ENCODE data around the gene SWSAP1. TPM values are rescaled to one million over a fixed set of nuclear protein-coding genes. Genes with fewer than 3 reads are reported as not detected.
"Not testable (repeated sequence)": the region's sequence is repeated elsewhere in the genome, so short reads cannot be mapped to it uniquely, and the experiment has no call there.

Gene SWSAP1, protein sequence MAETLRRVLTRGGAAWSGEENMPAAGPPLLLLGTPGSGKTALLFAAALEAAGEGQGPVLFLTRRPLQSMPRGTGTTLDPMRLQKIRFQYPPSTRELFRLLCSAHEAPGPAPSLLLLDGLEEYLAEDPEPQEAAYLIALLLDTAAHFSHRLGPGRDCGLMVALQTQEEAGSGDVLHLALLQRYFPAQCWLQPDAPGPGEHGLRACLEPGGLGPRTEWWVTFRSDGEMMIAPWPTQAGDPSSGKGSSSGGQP
- total RNA-seq: 1 to 10 TPM; 2.1 to 2.2 TPM
- 7.0 TPM for polyA plus RNA-seq

DNA sequence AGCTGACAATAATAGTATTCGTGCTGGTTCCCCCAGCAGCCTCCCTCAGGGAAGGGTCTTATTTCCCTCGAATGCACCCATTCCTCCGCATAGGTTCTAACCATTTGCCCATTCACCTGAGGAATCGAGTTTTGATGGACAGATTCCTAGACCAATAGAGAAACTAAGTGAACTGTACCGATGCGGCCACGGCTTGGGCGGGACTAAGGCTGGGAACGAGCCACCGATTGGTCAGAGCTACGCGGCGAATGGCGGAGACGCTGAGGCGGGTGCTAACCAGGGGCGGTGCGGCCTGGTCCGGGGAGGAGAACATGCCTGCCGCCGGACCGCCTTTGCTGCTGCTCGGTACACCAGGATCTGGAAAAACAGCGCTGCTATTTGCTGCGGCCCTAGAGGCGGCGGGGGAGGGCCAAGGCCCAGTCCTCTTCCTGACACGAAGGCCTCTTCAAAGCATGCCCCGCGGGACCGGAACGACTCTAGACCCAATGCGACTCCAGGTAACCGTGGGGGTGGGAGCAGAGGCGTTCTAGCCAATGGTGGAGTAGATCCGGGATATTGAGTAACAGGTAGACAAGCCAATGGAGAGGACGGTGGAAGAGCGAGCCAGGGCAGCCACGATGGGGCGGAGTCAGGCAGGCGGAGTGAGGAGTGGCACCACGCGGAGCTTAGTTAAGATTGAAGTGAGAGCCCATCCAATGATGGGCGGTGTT, at the start of gene SWSAP1:
TSS of gene SWSAP1 (plus strand) at position 234 of the 710 bp plus-strand sequence. CDS start at position 249, 15 bp downstream.
- H3K4me3 ChIP-seq (ENCODE audit: low read length): peak within 1 kb of the TSS; percentile 57

DNA sequence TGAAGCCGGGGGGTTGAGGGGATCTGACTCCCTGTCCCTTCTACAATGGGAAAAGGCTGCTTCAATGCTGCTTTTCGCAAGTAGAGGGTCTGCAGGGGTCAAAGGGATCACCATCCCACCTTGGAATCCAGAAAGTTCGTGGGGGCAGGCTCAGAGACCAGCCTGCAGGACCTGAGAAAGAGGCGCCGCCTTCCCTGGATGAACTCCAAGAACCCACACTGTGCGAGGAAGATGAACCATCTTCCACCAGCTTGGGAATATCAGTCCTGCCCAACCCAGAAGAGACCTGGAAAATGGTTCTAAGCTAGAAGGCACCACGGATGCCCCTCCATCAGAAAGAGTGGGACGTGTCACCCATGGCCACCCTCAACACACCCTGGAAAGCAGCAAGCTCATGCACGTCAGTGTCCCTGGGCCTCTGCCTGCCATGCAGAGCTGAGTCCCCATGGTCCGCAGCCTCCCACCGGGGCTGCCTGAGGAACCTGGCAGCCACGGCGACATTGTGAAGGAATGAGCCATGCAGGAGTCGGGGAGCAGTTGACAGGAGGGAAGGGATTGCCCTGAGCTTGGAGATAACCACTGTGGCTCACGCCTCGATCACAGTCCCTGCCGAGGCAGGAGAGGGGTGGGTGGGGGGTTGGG, 49.6 kb upstream of the SWSAP1 start:
- Histone ChIP-seq H3K9me3 (ENCODE audit: low read length) (no peaks in the 10 kb centered on the region), H3K4me3 (ENCODE audit: low read length) (no peak overlapping the region), H3K36me3 (ENCODE audit: insufficient read depth, low read length) (no peaks in the 10 kb centered on the region), H3K27ac (ENCODE audit: low read depth, low read length) (no peak overlapping the region), H3K27me3 (ENCODE audit: insufficient read depth, low read length, poor library complexity, severe bottlenecking) (no peaks in the 10 kb centered on the region), H3K4me1 (ENCODE audit: insufficient read depth, low read length) (peaks cover 6% of the 10 kb centered on the region)
- no peak for DNase-seq
- ChIA-PET CTCF (no interaction called here), POLR2A (interaction anchor here (0.5 to 1.2 kb wide), 2 partner anchors 50 to 217 kb away, joined by 3 read pairs; partner anchors contain the start of gene SWSAP1)
- H3K36me3 Mint-ChIP-seq: peaks cover 0 to 14% (median 1%) of the 10 kb centered on the region in 3 donors
- peaks cover 12 to 17% (median 13%) of the 10 kb centered on the region in 3 donors for H3K4me1 Mint-ChIP-seq
- H3K27me3 Mint-ChIP-seq: peaks cover 0 to 1% of the 10 kb centered on the region in 2 donors
- no peak overlapping the region for H3K4me3 Mint-ChIP-seq
- H3K9me3 Mint-ChIP-seq: no peaks in the 10 kb centered on the region
- H3K27ac Mint-ChIP-seq: peak overlapping the region in 6 of 8 donors; percentile 63 to 95 (median 86)

More for the DNA sequence above, at the start of gene SWSAP1:
- Histone ChIP-seq H3K4me1 (ENCODE audit: insufficient read depth, low read length) (peaks cover 33% of the 10 kb centered on the region), H3K36me3 (ENCODE audit: insufficient read depth, low read length) (no peaks in the 10 kb centered on the region), H3K9me3 (ENCODE audit: low read length) (no peaks in the 10 kb centered on the region), H3K27me3 (ENCODE audit: insufficient read depth, low read length, poor library complexity, severe bottlenecking) (no peaks in the 10 kb centered on the region), H3K27ac (ENCODE audit: low read depth, low read length) (peak within 1 kb of the TSS; percentile 88)
- Mint-ChIP-seq H3K4me3 (peak within 1 kb of the TSS in 1 of 7 donors; percentile 37), H3K36me3 (peaks cover 8 to 19% (median 11%) of the 10 kb centered on the region in 3 donors), H3K27ac (peak within 1 kb of the TSS in 1 of 8 donors; percentile 70), H3K27me3 (no peaks in the 10 kb centered on the region), H3K9me3 (no peaks in the 10 kb centered on the region), H3K4me1 (peaks cover 13 to 21% (median 15%) of the 10 kb centered on the region in 3 donors)
- DNase-seq: peak; percentile 94 to 99 (median 98)
- CTCF ChIA-PET: interaction anchor here (0.6 to 3.6 kb wide), 10 partner anchors 9 to 286 kb away, joined by 3 to 22 read pairs (median 4); partner anchors contain the start of genes CCDC159, EPOR, ODAD3 and PRKCSH
- POLR2A ChIA-PET: interaction anchor here (0.7 to 2.1 kb wide), 12 partner anchors 8 to 413 kb away, joined by 3 to 24 read pairs (median 4); partner anchors contain the start of genes CCDC159, ECSIT, ELOF1 and EPOR

DNA sequence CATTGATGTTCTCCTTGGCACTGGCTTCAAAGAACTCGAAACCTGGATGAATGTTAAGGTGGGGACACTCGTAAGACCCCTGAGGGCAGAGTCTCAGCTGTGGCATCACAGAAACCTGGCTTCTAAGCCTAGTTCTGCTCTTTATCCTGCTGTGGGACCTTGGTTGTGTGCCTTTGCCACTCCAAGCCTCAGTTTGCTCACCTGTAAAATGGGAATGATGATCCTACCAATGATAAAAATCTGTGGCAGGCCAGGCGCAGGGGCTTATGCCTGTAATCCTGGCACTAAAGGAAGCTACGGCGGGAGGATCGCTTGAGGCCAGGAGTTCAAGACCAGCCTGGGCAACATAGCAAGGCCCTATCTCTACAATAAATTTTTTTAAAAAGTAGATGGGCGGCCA, 48.9 kb upstream of the SWSAP1 start:
- Mint-ChIP-seq H3K27ac (peak overlapping the region in 1 of 8 donors; percentile 47), H3K27me3 (peaks cover 0 to 1% of the 10 kb centered on the region in 2 donors), H3K4me1 (peaks cover 12 to 17% (median 13%) of the 10 kb centered on the region in 3 donors), H3K4me3 (no peak overlapping the region), H3K36me3 (peaks cover 0 to 19% (median 2%) of the 10 kb centered on the region in 3 donors), H3K9me3 (no peaks in the 10 kb centered on the region)
- ChIA-PET CTCF (no interaction called here), POLR2A (no interaction called here)
- no peak overlapping the region for H3K4me3 ChIP-seq (ENCODE audit: low read length)
- no peaks in the 10 kb centered on the region for H3K27me3 ChIP-seq (ENCODE audit: insufficient read depth, low read length, poor library complexity, severe bottlenecking)
- no peak for DNase-seq
- no peaks in the 10 kb centered on the region for H3K9me3 ChIP-seq (ENCODE audit: low read length)
- H3K36me3 ChIP-seq (ENCODE audit: insufficient read depth, low read length): no peaks in the 10 kb centered on the region
- peaks cover 6% of the 10 kb centered on the region for H3K4me1 ChIP-seq (ENCODE audit: insufficient read depth, low read length)
- no peak overlapping the region for H3K27ac ChIP-seq (ENCODE audit: low read depth, low read length)

DNA sequence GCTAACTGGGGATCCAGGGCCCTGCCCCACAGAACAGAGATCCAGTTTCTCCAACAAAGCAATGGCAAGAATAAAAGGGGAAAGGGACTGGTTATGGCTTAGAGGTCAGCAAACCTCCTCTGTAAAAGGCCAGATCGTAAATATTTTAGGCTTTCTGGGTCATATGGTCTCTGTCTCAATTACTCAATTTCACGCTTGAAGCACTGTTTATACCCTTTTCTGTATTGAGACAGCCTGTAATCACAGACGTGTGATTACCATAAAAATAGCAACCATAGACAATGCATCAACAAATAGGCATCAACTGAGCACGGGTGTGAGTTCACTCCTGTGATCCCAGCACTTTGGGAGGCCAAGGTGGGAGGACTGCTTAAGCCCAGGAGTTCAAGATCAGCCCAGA, 44.3 kb upstream of the SWSAP1 start:
- Histone ChIP-seq H3K4me3 (ENCODE audit: low read length) (no peak overlapping the region), H3K9me3 (ENCODE audit: low read length) (no peaks in the 10 kb centered on the region), H3K36me3 (ENCODE audit: insufficient read depth, low read length) (peaks cover 2% of the 10 kb centered on the region), H3K27ac (ENCODE audit: low read depth, low read length) (no peak overlapping the region), H3K27me3 (ENCODE audit: insufficient read depth, low read length, poor library complexity, severe bottlenecking) (no peaks in the 10 kb centered on the region), H3K4me1 (ENCODE audit: insufficient read depth, low read length) (no peaks in the 10 kb centered on the region)
- H3K36me3 Mint-ChIP-seq: peaks cover 8 to 36% (median 11%) of the 10 kb centered on the region in 3 donors
- no peak overlapping the region for H3K27ac Mint-ChIP-seq
- no peak for DNase-seq
- POLR2A ChIA-PET: no interaction called here
- H3K4me1 Mint-ChIP-seq: no peaks in the 10 kb centered on the region
- CTCF ChIA-PET: no interaction called here
- H3K27me3 Mint-ChIP-seq: peaks cover 0 to 1% of the 10 kb centered on the region in 2 donors
- H3K9me3 Mint-ChIP-seq: no peaks in the 10 kb centered on the region
- no peak overlapping the region for H3K4me3 Mint-ChIP-seq

DNA sequence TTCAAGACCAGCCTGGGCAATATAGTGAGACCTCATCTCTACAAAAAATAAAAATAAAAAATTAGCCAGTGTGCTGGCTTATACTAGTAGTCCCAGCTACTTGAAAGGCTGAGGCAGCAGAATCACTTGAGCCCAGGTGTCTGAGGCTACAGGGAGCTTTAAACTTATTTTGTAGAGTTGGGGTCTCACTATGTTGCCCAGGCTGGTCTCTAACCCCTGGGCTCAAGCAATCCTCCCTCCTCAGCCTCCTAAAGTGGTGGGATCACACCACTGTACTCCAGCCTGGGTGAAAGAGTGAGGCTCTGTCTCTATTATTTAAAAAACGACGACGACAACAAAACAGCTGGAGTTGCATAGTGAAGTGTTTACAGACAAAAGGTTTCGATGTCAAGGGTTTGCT, 43.0 kb upstream of the SWSAP1 start:
- H3K9me3 ChIP-seq (ENCODE audit: low read length): no peaks in the 10 kb centered on the region
- no peak overlapping the region for H3K4me3 Mint-ChIP-seq
- H3K27ac ChIP-seq (ENCODE audit: low read depth, low read length): no peak overlapping the region
- ChIA-PET POLR2A (no interaction called here), CTCF (no interaction called here)
- no peak overlapping the region for H3K4me3 ChIP-seq (ENCODE audit: low read length)
- DNase-seq: no peak
- no peaks in the 10 kb centered on the region for H3K4me1 Mint-ChIP-seq
- no peaks in the 10 kb centered on the region for H3K4me1 ChIP-seq (ENCODE audit: insufficient read depth, low read length)
- H3K27ac Mint-ChIP-seq: peak overlapping the region in 1 of 8 donors; percentile 78
- H3K27me3 Mint-ChIP-seq: peaks cover 0 to 1% of the 10 kb centered on the region in 2 donors
- H3K9me3 Mint-ChIP-seq: no peaks in the 10 kb centered on the region
- H3K36me3 Mint-ChIP-seq: peaks cover 12 to 47% (median 21%) of the 10 kb centered on the region in 3 donors
- H3K36me3 ChIP-seq (ENCODE audit: insufficient read depth, low read length): peaks cover 5% of the 10 kb centered on the region
- no peaks in the 10 kb centered on the region for H3K27me3 ChIP-seq (ENCODE audit: insufficient read depth, low read length, poor library complexity, severe bottlenecking)

DNA sequence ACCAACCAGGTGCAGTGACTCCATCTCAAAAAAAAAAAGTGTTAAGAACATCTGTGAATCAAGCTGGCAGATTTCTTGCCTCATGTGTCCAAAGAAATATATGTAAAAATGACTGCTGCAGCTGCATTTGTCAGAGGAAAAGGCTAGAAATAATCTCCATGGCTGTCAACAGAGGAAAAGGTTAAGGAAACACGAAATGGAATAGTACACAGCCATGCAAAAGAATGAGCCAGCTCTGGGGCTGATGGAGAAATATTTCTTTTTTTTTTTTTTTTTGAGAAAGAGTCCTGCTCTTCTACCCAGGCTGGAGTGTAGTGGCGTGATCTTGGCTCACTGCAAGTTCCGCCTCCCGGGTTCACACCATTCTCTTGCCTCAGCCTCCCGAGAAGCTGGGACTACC, 41.6 kb upstream of the SWSAP1 start:
- H3K4me1 ChIP-seq (ENCODE audit: insufficient read depth, low read length): peaks cover 7% of the 10 kb centered on the region
- H3K27me3 Mint-ChIP-seq: peaks cover 0 to 1% of the 10 kb centered on the region in 2 donors
- no peak overlapping the region for H3K4me3 Mint-ChIP-seq
- H3K9me3 Mint-ChIP-seq: no peaks in the 10 kb centered on the region
- no peaks in the 10 kb centered on the region for H3K9me3 ChIP-seq (ENCODE audit: low read length)
- ChIA-PET CTCF (interaction anchor here (1.1 kb wide), 1 partner anchor 48 kb away, joined by 3 read pairs; no protein-coding TSS in a partner anchor), POLR2A (no interaction called here)
- H3K4me1 Mint-ChIP-seq: peaks cover 8 to 10% (median 10%) of the 10 kb centered on the region in 3 donors
- peak overlapping the region in 1 of 8 donors; percentile 10 for H3K27ac Mint-ChIP-seq
- DNase-seq: no peak
- no peaks in the 10 kb centered on the region for H3K27me3 ChIP-seq (ENCODE audit: insufficient read depth, low read length, poor library complexity, severe bottlenecking)
- H3K36me3 Mint-ChIP-seq: peaks cover 12 to 44% (median 21%) of the 10 kb centered on the region in 3 donors
- no peak overlapping the region for H3K4me3 ChIP-seq (ENCODE audit: low read length)
- no peak overlapping the region for H3K27ac ChIP-seq (ENCODE audit: low read depth, low read length)
- peaks cover 5% of the 10 kb centered on the region for H3K36me3 ChIP-seq (ENCODE audit: insufficient read depth, low read length)

DNA sequence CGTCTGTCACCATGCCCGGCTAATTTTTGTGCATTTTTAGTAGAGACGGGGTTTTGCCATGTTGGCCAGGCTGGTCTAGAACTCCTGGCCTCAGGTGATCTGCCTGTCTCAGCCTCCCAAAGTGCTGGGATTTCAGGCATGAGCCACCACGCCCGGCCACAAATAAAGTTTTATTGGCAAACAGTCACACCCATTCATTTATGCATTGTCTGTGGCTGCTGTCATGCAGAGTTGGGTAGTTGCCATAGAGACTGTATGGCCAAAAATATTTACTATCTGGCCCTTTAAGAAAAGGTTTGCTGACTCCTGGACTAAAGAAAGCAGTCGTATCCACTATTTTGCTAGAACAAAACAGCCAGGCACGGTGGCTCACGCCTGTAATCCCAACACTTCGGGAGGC, 40.6 kb upstream of the SWSAP1 start:
- H3K4me1 ChIP-seq (ENCODE audit: insufficient read depth, low read length): peaks cover 17% of the 10 kb centered on the region
- DNase-seq; H3K27ac Mint-ChIP-seq; H3K4me3 ChIP-seq (ENCODE audit: low read length); H3K4me3 Mint-ChIP-seq; H3K9me3 Mint-ChIP-seq; H3K27me3 Mint-ChIP-seq; POLR2A ChIA-PET; H3K27ac ChIP-seq (ENCODE audit: low read depth, low read length); H3K27me3 ChIP-seq (ENCODE audit: insufficient read depth, low read length, poor library complexity, severe bottlenecking); H3K36me3 ChIP-seq (ENCODE audit: insufficient read depth, low read length); H3K9me3 ChIP-seq (ENCODE audit: low read length): not testable (repeated sequence)
- Mint-ChIP-seq H3K36me3 (peaks cover 12 to 44% (median 21%) of the 10 kb centered on the region in 3 donors), H3K4me1 (peaks cover 13 to 19% (median 18%) of the 10 kb centered on the region in 3 donors)
- CTCF ChIA-PET: interaction anchor here (1.1 kb wide), 1 partner anchor 47 kb away, joined by 3 read pairs; no protein-coding TSS in a partner anchor

Data from CD8-positive, alpha-beta memory T cell (primary cell).